Stimulated activated CD8-positive, alpha-beta memory T cell treated with anti-CD3 and anti-CD28 coated beads, Interleukin-15, amount 100 ng/mL, for 1 hour (primary cell): ENCODE data around the gene NEURL2.
"Not testable (repeated sequence)": the region's sequence is repeated elsewhere in the genome, so short reads cannot be mapped to it uniquely, and the experiment has no call there.

Source experiments
- DNase-seq: peaks from one replicate; pipeline ENCODE4 v3.0.0-alpha.2; 2020; ENCODE audit warnings: low read depth

The NEURL2 gene

GRCh38 chr20:45920462-45921336, 29.7 kb upstream of the NEURL2 start:
- no peak for DNase-seq

- DNase-seq, result no peak
These were observed 28.8 kb upstream of the NEURL2 start for GRCh38 chr20:45919542-45920399.

GRCh38 chr20:45918779-45919537, 27.9 kb upstream of the NEURL2 start:
- no peak for DNase-seq

DNA sequence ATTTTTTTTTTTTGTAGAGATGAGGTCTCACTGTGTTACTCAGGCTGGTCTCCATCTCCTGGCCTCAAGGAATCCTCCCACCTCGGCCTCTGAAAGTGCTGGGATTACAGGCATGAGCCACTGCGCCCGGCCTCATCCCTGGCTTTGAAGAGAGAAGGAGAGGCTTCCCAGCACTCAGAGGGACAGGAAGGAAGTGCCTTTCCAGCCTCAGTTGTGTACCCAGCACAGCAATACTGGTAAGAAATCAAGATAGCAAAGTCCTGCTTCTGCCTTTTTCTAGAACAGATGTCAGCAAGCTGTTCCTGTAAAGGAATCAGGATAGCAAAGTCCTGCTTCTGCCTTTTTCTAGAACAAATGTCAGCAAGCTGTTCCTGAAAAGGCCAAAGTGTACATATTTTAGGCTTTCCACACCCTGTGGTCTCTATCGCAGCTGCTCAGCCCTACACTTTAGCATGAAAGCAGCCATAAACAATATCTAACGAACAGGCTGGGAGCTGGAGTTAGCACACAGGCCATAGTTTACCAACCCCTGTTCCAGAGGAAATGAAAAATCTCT, 27.3 kb upstream of the NEURL2 start:
- no peak for DNase-seq

GRCh38 chr20:45917790-45918141, 26.8 kb upstream of the NEURL2 start:
- no peak for DNase-seq

DNA sequence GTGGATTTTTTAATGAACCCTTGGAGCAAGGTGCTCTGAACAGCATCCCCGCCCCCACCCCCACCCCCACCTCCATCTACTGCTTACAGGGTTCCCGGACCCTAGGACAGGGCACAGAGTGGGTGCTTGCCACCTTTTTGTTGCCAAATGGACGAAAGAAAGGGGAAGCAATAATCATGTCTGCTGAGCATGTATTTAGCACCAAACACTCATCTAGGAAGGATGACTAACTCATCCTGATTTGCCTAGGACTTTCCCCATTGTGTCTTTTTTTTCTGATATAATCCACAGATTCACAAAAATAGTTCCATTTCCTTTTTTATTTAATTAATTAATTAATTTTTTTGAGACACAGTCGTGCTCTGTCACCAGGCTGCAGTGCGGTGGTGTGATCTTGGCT, 22.1 kb upstream of the NEURL2 start:
- DNase-seq, result no peak

DNA sequence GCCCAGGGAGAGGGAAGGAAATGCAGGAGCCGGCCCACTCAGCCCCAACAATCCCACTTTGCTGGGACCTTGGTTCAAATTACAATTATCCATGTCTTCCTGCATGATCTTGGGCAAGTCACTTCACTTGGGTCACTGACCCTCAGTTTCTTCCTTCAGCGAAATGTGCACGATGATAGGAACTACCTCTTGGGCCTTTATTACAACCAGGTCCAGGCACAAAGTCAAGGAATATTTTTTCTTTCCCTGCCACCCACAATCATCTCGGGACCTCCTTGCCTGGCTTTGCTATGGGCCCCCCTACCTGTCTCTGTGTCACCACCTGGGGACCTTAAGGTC, 21.3 kb upstream of the NEURL2 start:
- no peak for DNase-seq

DNA sequence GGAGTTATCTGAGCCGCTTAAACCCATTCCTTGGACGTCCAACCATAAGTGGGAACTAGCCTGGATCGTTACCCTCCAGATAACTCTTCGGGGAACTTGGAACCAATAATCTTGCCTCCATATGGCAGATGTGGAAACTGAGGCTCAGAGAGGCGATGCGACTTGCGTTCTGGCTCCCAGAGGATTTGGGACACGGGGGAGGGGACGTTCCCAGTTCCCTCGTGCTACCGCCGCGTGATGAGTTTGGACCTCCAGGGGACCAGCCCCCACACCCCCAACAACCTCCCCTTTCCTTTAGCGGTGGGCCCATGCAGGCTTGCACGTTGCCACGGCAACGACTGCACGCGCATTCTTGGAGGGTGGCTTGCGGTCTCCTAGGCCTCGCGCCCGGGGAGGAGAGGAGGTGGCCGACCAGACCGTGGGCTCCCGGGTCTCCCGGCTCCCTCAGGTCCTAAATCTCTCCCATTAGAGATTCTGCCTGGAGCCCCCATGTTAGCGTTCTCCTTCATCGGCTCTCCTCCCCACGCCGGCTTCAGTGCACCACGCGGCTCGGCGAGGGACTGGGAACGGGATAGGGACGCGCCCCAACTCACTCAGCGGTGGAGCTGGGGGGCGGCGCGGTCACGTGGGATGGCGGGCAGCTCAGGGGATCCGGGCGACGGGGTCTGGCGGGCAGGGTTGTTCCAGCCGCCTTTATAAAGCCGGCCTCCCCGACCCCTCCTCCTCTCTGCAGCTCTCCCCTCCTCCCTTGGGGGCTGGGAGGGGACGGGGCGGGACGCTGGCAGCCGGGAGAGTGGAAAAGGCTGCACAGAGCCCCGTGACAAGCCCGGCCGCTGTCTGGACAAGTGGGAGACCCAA, 20.7 kb upstream of the NEURL2 start, which contains the start of gene PLTP:
Gene PLTP, minus strand, starts transcription at position 670 of the 858 bp plus-strand sequence. CDS start 703 bp downstream, outside the sequence.
- no peak for DNase-seq

- DNase-seq, result peak; percentile 78
These were observed 19.9 kb upstream of the NEURL2 start for GRCh38 chr20:45910670-45911485.

DNA sequence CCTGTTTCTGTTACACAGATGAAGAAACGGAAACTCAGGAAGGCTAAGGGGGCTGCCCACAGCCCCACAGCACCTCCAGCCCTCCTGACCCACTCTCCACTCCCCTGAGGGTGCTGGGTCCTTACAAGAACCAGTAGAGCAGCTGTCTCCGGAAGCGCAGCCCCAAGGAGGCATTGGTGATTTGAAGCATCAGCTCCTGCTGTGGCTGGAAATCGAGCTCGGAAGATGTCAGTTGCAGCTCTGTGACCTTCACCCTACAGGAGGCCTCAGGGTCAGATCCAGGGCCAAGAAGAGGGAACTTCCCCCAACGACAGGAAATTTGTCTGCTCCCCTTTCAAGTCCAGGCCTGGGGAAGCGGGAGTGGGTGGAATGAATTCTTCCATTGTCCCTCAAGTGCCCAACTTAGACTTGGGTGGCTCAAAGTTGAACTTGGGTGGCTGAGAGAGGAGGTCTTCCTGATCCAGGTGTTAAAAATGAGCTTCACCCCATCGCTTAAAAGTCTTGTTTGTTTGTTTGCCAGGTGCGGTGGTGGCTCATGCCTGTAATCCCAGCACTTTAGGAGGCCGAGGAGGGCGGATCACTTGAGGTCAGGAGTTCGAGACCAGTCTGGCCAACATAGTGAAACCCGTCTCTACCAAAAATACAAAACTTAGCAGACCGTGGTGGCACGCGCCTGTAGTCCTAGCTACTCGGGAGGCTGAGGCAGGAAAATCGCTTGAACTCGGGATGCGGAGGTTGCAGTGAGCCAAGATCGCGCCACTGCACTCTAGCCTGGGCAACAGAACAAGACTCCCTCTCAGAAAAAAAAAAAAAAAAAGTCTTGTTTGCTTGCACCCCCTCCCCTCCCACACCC, 19.0 kb upstream of the NEURL2 start:
- DNase-seq, result no peak

DNA sequence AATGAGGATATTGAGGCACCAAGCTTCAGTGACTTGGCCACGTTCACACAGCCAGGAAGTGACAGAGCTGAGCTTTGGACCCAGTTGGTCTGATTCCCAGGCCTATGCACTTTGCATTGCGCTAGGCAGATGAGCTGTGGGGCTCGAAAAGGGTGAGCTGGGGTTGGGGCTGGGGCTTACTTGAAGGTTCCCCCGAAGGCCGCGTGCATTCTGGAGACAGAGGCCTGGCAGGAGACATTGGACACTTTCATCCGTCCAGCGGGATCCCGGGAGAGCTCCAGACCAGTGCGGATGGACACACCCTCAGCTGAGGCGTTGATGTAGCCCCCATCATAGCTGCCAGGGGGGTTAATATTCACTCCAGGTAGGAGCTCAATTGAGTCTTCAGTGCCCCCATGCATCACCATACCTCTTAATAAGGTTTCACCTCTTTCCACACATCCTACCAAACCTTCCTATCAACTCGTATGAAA, 18.4 kb upstream of the NEURL2 start:
- DNase-seq, result no peak

DNA sequence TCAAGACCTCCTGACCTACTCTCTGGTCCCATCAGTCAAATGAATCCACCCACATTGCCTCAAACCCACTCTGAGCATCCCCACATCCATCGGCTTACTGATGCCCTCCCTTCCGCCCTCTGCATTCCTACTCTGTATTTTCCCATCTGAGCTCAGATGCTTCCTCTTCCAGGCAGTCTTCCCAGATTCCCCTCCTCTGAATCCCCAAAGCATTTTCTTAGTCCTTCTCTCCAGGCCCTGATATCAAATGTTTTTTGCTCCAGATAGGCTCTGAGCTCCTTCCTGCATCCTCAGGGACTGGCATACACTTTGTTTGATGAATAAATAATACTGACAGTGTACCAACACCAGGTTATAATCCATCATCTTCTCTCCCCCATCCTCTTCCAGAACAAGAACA, 17.1 kb upstream of the NEURL2 start:
- DNase-seq, result no peak

- no peak for DNase-seq
These were observed 16.4 kb upstream of the NEURL2 start for GRCh38 chr20:45907219-45907948.

GRCh38 chr20:45905505-45906079, 14.6 kb upstream of the NEURL2 start:
- no peak for DNase-seq

DNA sequence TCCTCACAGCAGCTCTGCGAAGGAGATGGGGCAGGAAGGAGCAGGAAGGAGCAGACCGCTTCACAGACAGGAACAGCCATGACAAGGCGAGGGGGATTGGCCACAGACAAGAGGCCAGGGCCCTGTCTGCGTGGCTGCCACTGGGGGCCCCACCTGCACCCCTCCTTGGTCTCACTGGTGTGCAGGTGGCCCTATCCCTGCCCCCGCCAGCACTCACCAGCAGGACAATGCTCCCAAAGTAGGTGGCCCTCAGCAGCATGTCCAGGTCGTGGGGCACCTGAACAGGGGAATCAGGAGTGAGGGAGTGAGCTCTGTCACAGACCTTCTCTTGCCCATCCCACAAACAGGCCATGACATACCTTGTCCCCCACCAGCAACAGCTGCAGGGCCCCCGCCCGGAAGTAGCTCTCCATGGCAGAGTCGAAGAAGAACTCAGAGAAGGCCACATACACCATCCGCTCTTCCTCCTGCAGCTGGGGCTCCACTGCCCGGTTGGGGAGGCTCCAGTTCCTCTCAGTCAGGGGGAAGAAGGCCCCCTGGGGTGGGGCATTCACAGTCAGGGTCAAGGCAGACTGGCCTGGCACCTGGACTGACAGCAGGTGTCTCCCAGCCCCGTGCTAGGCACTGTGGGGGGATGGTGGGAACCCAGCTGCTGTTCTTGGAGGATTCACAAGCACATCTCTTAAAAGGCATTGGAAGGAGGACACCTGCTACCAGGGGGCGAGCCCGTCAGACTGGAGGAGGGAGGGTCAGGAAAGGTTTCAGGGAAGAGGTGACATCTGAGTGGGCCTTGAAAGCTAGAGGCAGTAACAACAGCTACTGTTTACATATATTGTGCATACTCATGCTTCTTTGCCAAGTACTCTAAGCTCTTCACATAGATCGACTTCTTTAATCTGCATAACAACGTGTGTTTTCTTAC, 13.8 kb upstream of the NEURL2 start:
- no peak for DNase-seq

DNA sequence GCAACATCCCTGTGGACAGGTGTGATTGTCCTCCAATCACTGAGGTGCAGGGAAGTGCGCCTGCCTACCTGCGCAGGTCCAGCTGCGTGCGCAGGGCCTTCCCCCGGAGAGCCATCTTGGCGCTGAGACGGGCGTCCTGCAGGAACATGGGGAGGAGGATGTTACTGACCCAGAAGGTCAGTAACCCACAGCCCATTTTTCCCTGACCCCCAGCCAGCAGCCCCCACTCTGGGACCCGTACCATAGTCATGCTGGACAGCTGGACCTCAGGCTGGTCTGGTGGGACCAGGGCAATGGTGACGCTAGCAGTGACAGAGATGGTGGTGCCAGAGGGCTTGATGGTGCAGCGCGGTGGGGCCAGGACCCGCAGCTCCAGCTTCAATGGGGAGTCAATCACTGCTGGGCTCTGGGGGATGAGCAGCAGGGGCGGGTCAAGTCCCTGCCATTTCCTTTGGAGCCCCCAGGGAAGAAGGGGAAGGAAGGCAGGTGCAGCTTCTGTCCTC, 11.2 kb upstream of the NEURL2 start:
- DNase-seq, result no peak

DNA sequence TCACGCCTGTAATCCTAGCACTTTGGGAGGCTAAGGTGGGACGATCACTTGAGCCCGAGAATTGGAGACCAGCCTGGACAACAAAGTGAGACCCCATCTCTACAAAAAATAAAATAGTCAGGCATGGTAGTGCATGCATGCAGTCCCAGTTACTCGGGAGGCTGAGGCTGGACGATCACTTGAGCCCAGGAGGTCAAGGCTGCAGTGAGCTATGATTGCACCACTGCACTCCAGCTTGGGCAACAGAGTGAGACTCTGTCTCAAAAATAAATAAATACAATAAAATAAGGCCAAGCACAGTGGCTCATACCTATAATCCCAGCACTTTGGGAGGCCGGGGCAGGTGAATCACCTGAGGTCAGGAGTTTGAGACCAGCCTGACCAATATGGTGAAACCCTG, 10.3 kb upstream of the NEURL2 start:
- not testable (repeated sequence) for DNase-seq
